SW480 (cell line): ENCODE measurements around the gene RHOD.

Source experiments
- DNase-seq: peaks from one replicate; pipeline ENCODE4 v3.0.0-alpha.2; 2016; ENCODE audit warnings: low spot score

RHOD gene

DNA sequence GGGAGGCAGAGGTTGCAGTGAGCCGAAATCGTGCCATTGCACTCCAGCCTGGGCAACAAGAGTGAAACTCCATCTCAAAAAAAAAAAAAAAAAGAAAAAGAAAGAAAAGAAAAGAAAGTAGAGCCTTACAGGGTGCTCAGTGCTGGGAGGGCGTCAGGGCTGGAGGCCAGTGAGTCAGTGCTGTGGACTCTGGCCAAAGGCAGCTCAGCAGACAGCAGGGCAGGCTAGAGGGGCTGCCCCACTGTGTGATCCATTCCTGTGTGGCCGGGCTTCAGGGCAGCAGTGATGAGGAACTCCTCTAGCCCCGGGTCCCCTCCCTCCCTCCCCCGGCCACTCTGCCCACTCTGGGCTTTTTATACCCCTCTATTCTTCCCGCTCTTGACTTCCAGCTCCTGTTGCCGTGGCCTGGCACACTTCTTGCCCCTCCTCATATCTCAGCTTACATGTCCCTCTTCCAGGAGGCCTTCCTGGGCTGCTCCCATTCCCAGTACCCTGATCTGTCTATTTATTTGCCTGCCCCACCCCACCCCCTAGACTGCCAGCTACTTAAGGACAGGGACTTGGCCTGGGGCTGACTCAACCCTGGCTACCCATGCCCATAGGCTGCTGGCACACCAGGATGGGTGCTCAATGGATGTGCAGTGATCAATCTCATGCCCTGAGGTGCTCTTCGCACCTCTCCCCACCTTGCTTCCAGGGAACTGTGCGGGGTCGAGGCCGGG lies 23.7 kb upstream of the RHOD start:
- no peak for DNase-seq

DNA sequence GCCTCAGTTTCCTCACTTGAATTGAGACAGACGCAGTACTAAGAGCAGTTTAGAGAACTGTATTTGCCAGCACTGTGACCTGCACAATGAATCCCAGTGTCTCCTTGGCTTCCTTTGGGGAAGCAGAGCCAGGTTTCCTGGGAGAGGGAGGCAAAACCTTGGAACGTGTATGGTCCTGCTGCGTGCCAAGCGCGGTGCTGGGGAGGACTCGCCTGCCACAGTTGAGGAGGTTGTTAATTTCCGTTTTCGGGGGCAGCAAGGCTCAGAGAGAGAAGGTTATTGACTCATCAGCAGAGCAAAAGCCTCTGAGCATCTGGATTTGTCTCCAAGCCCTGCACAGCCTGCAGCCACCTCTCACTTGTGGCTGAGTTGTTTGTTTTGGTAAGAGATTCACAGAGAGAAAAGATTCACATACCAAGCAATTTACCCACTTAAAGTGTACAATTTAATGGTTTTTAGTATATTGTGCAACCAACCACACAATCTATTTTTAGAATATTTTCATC lies 22.9 kb upstream of the RHOD start:
- DNase-seq = no peak

DNA sequence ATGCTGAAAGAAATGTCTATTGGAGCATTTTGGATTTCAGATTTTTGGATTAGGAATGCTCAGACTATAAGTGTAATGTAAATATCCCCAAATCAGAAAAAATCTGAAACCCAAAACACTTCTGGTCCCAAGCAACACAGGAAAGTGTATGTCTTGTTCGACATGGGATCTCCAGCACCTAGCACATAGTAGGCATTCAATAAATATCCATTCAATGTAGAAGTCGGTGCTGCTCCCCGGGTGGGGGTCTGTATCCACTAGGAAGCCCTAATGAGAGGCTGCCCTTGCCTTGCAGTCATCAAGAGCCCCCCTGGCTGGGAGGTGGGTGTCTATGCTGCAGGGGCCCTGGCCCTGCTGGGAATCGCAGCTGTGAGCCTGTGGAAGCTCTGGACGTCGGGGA lies 22.3 kb upstream of the RHOD start:
- DNase-seq = no peak

DNA sequence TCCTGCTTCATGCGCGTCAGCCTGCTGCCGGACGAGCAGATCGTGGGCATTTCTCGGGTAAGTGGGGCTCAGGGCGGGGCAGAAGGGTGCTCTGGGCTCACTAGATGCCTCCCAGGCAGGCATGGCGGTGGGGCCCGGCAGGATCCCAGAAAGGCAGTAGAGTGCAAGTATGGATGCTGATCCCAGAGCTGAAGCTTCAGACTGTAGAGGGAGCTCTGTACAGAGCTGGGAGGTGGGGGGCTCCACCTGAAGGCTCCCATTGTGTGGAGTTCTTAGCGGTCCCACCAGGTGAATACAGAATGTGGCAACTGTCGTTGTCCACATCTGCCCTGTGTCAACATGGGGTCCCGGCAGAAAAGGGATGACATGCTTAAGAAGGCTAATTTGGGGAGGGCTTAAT lies 16.5 kb upstream of the RHOD start:
- no peak for DNase-seq

DNA sequence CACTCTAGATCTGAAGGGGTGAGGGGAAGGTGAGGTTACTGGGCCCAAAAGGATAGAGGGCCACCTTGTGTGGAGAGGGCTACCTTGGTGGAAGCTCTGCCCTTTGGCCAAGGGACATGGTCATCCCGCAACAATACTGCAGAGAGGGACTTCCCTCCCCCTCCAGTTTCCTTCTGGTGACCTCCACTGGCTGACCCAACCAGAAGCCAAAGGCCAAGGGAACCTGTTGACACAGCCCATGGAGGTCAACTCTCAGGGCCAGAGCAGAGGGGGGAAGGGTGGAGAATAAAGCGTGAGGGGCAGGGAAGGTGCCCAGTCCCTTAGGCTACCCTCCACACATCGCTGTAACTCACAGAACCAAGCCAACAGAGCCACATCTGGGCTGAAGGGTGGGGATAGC lies 15.0 kb upstream of the RHOD start:
- DNase-seq = no peak

DNA sequence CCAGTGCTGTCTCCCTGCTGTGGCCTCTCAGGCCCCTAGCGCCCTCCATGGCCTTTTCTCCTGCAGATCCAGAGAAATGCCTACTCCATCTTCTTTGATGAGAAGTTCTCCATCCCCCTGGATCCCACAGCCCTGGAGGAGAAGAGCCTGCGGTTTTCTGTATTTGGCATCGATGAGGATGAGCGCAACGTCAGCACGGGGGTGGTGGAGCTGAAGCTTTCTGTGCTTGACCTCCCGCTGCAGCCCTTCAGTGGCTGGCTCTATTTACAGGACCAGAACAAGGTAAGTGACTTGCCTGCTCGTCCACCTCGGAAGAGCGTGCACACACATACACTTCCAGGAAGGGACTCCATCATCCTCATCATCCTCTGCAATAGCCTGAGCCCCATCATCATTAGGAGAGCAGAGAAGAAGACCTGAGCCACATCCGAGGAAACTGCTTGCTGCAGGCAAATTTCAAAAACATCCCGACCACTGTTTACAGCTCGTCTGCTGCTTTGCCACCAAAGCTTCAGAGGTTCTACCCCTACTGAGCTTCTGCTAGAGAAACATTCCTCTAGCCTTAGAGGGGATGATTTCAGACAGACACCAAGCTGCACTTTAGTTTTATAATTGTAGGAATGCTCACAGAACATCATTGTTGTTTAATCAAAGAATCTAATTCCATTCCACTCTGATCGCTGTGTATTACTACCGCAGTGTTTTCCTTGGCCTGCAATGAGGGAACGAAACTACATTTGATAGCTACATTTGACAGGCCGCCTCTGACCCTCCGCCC lies 12.9 kb upstream of the RHOD start:
- no peak for DNase-seq

DNA sequence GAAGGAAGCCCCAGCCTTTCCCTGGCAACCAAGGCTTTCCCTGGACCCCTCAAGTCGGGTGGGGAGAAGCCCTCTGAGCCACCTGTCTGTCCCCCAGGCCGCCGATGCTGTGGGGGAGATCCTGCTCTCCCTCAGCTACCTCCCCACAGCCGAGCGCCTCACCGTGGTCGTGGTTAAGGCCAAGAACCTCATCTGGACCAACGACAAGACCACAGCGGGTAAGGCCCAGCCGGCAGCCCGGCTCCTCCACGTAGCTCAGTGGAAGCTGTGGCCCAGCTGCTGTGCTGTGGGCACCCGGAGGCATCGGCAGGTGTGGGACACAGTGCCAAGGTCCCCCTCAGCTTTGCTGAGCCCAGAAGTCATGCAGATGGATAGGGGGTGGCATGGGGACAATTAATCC lies 12.2 kb upstream of the RHOD start:
- DNase-seq = no peak

DNA sequence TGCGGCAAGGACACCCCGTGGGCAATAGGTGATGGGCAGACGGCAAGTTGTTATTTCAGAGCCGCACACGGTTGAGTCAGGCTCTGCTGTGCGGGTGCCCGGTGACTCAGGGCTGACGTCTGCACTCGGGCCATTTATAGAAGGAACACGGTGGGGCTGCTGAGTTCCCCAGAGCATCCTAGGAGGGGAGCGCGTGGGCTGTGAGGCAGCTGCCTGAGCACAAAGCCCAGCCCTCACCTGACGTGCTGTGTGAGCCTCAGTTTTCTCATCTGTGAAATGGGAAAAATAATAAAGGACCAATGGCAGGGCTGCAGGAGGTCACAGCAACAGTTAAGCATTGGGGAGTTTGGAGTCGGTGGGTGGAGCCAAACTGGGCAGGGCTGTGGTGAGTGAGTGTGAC lies 11.3 kb upstream of the RHOD start:
- peak; percentile 74 for DNase-seq

DNA sequence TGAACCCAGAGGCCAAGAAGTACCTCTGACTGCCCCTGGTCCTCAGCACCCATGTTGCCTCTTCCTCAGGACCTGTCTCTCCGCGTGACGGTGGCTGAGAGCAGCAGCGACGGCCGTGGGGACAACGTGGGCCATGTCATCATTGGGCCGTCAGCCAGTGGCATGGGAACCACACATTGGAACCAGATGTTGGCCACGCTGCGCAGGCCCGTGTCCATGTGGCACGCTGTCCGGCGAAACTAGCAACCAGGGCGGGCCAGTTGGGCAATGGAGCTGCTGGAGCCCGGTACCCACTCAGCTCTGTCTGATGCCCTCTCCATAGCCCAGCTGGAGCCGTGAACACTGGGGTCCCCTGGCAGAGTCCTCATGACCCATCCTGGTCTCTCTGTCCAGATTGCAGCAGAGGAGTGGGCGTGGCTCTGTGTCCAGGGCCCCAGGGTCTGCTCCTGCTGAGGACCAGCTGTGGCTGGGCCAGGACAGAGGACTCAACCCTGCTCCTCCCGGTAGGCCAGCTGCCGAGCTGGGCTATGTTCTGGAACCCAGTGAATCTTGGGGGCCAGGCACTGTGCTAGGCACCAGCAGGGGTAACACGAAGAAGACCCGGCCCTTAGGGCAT lies 8.0 kb upstream of the RHOD start:
- no peak for DNase-seq

DNA sequence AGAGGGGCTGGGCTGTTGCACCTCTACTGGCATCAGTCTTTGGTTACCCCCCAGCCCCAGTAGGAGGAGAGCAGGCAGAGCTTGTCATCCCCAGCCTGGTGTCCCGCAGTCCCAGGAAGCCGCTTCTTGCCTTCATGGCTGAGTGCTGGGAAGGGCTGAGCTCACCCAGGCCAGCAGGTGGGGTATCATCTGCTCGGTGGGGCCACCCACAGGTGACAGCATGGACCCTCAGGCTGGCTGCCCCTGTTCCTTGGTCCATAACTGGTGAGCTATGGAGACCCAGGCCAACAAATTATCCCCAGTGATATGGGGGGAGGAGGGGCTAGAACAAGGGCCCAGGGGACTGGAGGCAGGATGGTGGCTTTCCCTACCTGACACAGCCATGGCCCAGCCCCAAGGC lies 6.5 kb upstream of the RHOD start:
- no peak for DNase-seq

DNA sequence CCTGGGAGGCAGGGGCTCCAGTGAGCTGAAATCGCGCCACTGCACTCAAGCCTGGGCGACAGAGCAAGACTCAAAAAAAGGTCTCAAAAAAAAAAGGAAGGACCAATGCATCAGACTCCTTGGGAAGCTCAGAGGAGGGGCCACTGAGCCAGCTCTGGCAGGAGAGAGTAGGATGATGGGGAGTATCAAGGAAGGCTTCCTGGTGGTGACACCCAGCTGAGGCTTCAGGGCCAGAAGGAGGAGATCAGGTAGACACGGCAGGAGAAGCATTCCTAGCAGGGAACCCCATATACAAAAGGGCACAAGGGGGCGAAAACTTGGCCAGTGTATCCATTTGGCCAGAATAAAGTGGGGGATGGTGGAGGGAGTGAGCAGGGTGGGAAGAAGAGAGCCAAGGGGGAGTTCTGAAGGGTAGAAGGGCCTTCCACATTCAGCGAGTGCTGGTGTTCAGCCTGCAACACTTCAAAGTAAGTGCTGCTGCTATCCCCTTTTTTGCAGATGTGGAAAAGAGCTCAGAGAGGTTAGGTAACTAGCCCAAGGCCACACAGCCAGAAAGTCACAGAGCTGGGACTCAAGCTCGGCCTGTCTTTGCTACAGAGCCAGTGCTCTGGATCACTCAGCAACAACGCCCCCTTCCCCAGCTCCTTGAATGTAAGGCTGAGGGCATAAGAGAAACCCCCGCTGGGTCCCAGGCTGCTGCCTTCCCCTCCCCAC lies 5.3 kb upstream of the RHOD start:
- no peak for DNase-seq

DNA sequence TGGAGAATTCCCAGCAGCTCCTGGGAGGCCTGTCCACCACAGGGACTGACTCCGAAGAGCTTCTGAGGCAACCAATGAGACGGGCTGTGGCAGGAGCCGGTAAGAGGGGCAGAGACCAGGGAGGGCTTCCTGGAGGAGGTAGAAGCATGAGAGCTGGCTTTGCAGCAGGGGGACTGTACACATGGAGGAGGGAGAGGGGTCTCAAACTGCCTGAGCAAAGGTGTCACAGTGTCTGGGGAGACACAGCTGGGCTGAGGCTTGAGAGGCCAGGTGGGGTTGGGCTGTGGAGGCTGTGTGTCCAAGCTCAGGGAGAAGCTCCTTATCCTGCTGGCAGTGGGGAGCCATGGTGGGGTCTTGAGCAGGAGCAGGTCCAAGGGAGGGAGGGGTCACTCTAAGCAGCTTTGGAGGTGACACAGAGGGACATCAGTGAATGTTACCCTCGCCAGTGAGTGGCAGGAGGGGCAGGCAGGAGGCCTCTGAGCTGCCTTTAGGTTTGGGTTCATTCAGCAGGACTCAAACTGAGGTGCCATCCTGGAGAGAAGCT lies 4.6 kb upstream of the RHOD start:
- DNase-seq = no peak

DNA sequence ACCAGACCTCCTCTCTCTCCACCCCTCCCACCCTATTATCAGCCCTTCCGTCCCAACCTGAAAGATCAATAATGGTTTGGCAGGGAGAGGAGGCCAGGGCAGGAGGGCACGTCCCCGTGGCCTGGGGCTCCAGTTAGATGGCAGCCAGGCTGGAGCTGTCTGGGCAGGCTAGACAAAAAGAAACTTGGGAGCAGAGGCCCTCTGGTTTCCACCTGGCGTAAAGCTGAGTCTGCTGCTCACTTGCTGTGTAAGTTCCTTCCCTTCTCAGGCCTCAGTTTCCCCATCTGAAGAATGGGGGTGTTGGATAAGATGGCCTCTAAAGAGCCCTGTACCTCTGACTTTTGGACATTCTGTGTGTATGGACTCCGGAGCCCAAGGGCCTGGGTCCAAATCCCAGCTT lies 3.8 kb upstream of the RHOD start:
- DNase-seq = no peak

DNA sequence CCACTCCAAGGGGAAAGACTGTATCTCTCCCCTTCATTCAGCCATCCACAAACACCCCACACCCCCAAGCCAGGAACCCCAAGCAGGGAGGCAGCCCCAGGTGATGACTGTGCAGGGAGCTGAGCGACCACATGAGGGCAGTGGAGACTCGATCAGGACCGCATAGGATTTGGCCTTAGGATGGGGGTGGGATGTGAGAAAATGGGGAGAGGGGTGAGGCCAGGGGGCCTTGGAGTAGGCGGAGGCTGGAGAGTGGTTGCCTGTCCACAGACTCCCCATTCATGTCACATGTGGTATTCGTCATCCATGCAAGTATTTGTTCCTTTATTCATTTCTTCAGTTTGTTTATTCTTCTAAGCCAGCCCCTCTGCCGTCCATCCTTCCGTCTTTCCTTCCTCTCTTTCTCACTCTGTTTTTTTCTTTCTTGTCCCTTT lies 2.7 kb upstream of the RHOD start:
- peak; percentile 59 for DNase-seq

DNA sequence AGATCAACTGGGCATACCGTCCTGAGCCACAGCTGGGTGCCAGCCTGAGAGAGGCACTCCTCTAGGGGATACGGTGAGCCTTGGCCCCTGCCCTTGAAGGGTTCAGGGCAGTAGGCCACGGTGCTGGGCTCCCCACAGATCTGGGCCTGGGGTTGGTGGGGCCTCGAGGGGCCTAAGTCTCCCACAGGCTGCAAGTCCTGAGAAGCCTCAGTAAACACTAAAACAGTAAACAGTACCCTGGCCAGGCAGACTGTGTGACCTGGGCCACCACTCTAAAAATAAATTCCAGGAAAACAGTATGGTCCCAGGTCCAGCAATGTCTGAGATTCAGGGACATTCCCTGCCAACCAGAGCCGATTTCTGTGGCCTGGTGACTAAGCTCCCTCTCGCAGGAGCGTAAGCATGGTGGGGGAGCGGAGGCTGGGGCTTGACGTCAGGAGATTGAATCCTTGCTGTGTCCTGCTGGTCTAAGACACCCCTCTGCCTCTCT lies 2.3 kb upstream of the RHOD start:
- no peak for DNase-seq

DNA sequence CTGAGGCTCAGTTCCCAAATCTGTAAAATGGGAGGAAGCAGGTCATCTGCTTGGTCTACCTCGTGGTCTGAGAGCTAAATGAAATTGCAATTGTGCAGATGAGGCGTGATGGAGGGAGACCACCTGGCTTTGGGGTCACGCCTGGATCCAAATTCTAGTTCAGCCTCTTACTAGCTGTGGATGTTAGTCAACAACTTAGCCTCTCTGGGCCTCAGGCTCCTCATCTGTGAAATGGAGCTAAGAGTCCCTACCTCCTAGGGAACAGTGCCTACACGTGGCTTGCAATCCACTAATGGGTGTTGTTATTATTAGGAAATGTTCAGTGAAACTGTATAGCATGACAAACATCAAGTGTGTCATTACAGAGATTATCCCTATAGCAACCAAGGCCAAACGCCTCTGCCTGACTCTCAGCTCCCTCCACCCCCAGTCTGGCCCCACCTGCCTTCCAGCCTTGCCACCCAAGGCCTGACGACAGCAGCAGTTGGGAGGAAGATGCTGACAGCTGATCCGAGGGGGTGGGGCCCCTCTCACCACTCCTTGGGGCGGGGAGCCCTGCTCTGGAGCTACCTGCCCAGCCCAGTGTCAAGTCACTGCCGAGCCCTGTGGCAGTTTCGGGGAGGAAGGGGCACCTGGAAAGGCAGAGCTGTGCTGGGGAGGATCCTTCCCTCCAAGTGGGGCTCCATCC lies 1.7 kb upstream of the RHOD start:
- DNase-seq = peak; percentile 76

DNA sequence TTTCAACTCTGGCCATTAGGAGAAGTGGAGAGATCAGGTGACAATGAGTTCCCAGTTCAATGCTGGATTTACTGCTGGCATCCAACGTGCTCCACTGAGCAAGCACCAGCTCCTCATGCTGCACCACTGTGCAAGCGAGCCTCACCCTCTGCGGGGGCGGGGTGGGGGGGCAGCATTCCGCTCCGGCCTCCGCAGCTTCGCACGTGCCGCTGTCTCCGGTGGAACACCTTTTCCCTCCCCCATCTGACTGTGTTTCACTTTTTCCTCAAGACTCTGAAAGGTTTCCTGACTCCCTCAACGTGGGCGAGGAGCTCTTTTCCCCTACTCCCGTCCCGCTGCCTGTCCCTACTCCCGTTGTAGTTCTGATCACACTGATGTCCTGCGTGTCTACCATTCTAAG lies 835 bp upstream of the RHOD start:
- peak; percentile 81 for DNase-seq

DNA sequence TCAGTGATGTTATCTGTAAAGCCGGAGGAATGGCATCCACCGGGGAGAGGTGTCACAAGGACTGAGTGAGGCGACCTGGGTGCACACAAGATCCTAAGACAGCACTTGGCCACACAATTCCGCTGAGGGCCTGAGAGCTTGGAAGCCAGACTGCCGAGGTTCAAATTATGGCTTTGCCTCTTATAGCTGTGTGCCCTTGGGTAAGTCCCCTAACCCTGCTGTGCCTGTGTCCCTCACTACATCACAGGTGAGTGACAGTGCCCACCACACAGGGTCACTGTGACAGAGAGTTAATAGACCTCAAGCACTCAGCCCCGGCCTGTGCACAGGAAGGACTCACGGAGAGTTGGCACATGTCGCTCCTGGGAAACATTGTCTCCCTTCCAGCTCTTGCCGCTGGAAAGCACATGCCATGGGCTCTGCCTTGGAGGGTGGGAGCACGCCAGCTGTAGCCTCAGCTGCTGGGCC lies 592 bp downstream of the RHOD start:
- DNase-seq = no peak

DNA sequence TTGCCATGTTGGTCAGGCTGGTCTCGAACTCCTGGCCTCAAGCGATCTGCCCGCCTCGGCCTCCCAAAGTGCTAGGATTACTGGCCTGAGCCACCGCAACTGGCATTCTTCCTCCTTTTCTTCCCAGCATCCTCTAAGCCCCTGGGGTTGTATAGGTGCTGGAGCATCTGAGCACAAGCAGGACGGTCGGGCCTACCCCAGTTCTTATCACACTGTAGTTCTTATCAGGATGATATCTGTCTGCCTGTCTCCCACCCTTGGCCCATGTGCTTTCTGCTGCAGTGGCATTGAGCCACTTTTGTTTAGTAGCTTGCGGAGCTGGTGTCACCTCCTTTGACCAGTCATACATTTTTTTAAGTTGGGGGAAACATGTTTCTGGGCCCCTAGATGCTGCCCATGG lies 1.9 kb downstream of the RHOD start:
- DNase-seq = no peak

DNA sequence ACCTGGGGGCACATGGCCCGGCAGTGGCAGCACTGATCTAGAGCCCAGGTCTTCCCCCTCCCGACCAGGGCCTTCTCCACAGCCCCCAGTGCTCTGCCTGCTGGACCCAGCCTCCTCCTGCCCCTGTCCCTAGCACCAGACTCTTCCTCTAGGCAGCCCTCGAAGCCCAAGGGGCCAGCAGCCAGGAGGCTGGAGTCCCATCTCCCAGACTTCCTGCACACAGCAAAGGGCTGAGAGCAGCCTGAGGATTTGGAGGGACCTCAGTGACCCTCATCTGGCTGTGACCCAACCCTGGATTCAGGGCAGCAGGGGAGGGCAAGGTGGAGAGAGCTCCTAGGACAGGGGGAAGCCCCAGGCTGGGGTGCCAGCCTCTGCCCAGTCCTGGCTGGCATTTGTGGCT lies 3.0 kb downstream of the RHOD start:
- no peak for DNase-seq

DNA sequence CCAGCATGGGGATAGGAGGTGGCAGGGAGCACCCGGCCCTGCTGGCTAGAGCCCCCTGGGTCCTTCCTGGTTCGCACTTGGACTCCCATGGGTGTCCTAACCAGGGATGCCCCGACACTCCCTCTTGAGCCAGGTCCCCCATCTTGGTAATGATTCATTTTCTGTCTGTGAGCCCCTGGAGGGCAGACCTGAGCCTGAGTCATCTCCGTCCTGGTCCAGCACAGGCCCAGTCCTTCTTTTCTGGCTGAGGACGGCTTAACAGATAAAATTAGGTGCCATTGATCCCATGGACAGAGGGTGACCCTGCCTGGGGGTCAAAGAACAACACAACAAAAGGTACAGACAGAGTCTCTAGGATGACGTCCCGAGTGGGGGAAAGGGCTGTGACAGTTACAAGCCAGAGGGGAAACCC lies 3.5 kb downstream of the RHOD start:
- no peak for DNase-seq
